Measurements from ENCODE around the gene NR4A3. TPM values are rescaled to one million over a fixed set of nuclear protein-coding genes. Genes with fewer than 3 reads are reported as not detected.

NR4A3 gene
- total RNA-seq, 6 experiments from 2014 or later, result 0.13 to 1.2 (median 0.30) TPM

DNA sequence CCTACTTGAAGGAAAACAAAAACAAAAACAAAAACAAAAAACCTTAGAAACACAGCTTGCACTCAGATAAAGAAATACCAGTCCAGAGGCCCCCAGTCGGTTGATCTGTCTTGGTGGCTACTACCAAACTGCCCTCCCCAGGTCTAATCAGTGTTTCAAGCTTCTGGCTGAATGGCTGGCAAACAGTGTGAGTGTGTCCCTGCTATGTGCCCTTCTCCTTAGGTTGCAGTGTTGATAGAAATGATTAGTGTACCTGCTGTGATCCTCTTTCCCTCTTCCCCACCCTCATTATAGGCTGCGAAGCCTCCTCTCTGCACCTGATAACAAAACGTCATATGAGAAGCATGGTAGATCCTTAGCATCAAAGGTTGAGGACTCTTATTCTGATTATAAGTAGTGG lies 12.8 kb downstream of the NR4A3 start:
- TF ChIP-seq POLR2A (IDR thresholded peaks at IDR 0.05), result no peak
- TF ChIP-seq, protein P1, sequence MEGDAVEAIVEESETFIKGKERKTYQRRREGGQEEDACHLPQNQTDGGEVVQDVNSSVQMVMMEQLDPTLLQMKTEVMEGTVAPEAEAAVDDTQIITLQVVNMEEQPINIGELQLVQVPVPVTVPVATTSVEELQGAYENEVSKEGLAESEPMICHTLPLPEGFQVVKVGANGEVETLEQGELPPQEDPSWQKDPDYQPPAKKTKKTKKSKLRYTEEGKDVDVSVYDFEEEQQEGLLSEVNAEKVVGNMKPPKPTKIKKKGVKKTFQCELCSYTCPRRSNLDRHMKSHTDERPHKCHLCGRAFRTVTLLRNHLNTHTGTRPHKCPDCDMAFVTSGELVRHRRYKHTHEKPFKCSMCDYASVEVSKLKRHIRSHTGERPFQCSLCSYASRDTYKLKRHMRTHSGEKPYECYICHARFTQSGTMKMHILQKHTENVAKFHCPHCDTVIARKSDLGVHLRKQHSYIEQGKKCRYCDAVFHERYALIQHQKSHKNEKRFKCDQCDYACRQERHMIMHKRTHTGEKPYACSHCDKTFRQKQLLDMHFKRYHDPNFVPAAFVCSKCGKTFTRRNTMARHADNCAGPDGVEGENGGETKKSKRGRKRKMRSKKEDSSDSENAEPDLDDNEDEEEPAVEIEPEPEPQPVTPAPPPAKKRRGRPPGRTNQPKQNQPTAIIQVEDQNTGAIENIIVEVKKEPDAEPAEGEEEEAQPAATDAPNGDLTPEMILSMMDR (IDR thresholded peaks at IDR 0.05), result no peak
- no peak for ATAC-seq
- Histone ChIP-seq H3K36me3 (no peaks in the 10 kb centered on the region), H3K27ac (no peak overlapping the region), H3K4me1 (peaks cover 0 to 6% (median 0%) of the 10 kb centered on the region in 4 donors), H3K4me3 (no peak overlapping the region), H3K9me3 (no peaks in the 10 kb centered on the region), H3K27me3 (peaks cover 0 to 9% of the 10 kb centered on the region in 2 donors)
- no peak for DNase-seq
- WGBS (ENCODE audit: insufficient coverage, low coverage, low lambda C conversion rate, missing lambda C conversion rate), result 93% methylated on average over 3 of the region's 3 CpGs
- intact Hi-C loops (cut with DNase I), result no loop called here

DNA sequence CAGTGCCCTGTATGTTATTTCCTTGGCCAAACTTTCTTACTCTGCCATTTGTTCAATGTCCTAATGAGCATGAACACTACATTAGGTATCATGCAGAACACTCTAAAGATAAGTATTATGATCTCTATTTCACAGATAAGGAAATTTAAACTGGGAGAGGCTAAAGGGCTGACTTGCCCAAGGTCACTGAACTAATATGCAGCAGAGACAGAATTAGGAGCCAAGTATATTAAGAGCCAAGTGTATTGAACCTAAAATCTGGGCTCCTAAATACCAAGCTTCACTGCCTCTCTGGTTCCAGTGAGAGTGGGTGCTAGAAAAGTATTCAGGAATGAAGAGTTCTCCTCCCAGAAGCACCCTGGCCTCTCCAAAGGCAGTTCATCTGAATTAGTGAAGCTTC lies 13.5 kb downstream of the NR4A3 start:
- H3K4me1 ChIP-seq, result peaks cover 0 to 6% (median 0%) of the 10 kb centered on the region in 4 donors

DNA sequence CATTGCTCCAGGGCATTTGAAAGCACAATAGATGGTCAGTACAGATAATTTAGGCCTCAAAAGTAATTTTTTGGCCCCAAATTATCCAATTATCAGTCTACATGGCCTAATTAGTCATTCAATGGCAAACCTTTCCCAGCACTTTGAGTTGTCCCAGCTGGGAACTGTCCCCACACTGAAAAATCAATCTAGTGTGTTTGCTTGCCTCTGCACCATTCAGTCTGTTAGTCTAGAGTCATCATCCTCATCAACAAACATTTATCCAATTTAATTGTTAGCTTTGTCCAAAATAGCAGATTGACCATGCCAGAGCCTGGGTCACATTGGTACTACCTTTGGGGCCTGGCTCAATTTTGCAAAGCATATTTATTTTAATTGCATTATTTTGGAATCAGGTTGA lies 13.9 kb downstream of the NR4A3 start:
- intact Hi-C loops (cut with DNase I), result no loop called here
- Histone ChIP-seq H3K4me1 (peaks cover 0 to 6% (median 0%) of the 10 kb centered on the region in 4 donors), H3K27ac (no peak overlapping the region), H3K9me3 (no peaks in the 10 kb centered on the region), H3K27me3 (peaks cover 0 to 9% of the 10 kb centered on the region in 2 donors), H3K36me3 (no peaks in the 10 kb centered on the region), H3K4me3 (no peak overlapping the region)
- TF ChIP-seq POLR2A (IDR thresholded peaks at IDR 0.05), result no peak
- TF ChIP-seq, protein P1 (IDR thresholded peaks at IDR 0.05), result no peak
- DNase-seq (no peak), ATAC-seq (peak; percentile 46 to 89 (median 58))

More for the DNA sequence above, 13.5 kb downstream of the NR4A3 start:
- Histone ChIP-seq H3K4me3 (no peak overlapping the region), H3K27me3 (peaks cover 0 to 9% of the 10 kb centered on the region in 2 donors), H3K9me3 (no peaks in the 10 kb centered on the region), H3K36me3 (no peaks in the 10 kb centered on the region), H3K27ac (no peak overlapping the region)
- DNase-seq, result no peak
- intact Hi-C loops (cut with DNase I), result no loop called here
- peak in 3 of 4 donors; percentile 40 to 55 (median 43) for ATAC-seq
- TF ChIP-seq, protein P1 (IDR thresholded peaks at IDR 0.05), result no peak
- no peak for TF ChIP-seq POLR2A (IDR thresholded peaks at IDR 0.05)

DNA sequence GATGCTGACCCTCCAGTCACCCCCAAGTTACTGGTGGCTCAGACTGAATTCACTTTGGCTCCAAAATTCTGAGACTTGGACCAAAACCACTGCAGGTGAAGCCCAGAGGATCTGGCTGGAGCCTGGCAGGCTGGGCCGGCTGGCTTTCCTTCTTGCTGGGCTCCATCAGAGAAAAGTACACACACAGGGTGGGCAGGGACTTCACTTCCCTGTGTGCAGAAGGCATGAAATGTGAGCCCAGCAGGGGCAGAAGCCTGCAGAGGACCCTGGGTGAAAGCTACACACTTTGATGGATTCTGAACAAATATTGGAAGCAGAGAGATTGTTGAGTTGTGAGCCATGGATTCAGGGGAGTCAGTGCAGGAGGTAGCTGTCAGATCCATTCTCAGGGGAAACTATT lies 18.4 kb downstream of the NR4A3 start:
- DNase-seq (no peak), ATAC-seq (no peak)
- Histone ChIP-seq H3K9me3 (no peaks in the 10 kb centered on the region), H3K27me3 (no peaks in the 10 kb centered on the region), H3K27ac (no peak overlapping the region), H3K4me1 (peaks cover 0 to 5% (median 0%) of the 10 kb centered on the region in 4 donors), H3K4me3 (no peak overlapping the region), H3K36me3 (no peaks in the 10 kb centered on the region)
- no peak for TF ChIP-seq POLR2A (IDR thresholded peaks at IDR 0.05)
- TF ChIP-seq, protein P1 (IDR thresholded peaks at IDR 0.05), result no peak
- no CpG with 5 or more reads among the region's 1 CpG for WGBS (ENCODE audit: insufficient coverage, low coverage, low lambda C conversion rate, missing lambda C conversion rate)
- intact Hi-C loops (cut with DNase I), result no loop called here

DNA sequence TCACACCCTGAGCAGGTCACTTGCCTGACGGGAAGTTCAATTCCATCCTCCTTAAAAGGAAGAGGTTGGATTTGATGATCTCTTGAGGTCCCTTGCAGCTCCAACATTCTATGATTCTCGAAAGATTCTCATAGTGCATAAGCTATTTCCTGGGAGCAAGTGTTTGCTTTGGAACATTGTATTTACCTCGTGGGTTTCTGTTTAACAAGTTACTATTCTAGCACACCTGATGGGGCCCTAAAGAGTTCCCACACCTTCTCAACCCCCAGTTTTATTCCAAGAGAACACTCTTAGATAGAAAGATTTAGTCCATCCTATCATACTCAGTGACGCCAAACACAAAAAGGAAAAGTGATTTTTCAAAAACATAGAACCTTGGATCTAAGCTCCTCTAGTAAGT lies 23.4 kb downstream of the NR4A3 start:
- Histone ChIP-seq H3K36me3 (no peaks in the 10 kb centered on the region), H3K4me1 (no peaks in the 10 kb centered on the region), H3K4me3 (no peak overlapping the region), H3K27ac (no peak overlapping the region), H3K27me3 (no peaks in the 10 kb centered on the region), H3K9me3 (no peaks in the 10 kb centered on the region)
- WGBS (ENCODE audit: insufficient coverage, low coverage, low lambda C conversion rate, missing lambda C conversion rate), result 56% methylated on average over 3 of the region's 4 CpGs
- ATAC-seq (no peak), DNase-seq (no peak)
- no peak for TF ChIP-seq POLR2A (IDR thresholded peaks at IDR 0.05)
- TF ChIP-seq, protein P1 (IDR thresholded peaks at IDR 0.05), result no peak
- intact Hi-C loops (cut with DNase I), result no loop called here

Measured in right lobe of liver (tissue), 6 donors.